GM21381 (cell line): ENCODE data around the gene ITGB1BP1.
"Not testable (repeated sequence)": the region's sequence is repeated elsewhere in the genome, so short reads cannot be mapped to it uniquely, and the experiment has no call there.

ENCODE experiments used
- ATAC-seq: cut with Tn5 transposase; IDR thresholded peaks from one replicate; pipeline ENCODE4 v1.9.1; 2021; ENCODE audit warnings: mild to moderate bottlenecking, moderate library complexity; ENCODE audit not compliant: unreplicated experiment

The ITGB1BP1 gene

GRCh38 chr2:9401646-9402371 is 21.5 kb downstream of the ITGB1BP1 start:
- no peak for ATAC-seq

DNA sequence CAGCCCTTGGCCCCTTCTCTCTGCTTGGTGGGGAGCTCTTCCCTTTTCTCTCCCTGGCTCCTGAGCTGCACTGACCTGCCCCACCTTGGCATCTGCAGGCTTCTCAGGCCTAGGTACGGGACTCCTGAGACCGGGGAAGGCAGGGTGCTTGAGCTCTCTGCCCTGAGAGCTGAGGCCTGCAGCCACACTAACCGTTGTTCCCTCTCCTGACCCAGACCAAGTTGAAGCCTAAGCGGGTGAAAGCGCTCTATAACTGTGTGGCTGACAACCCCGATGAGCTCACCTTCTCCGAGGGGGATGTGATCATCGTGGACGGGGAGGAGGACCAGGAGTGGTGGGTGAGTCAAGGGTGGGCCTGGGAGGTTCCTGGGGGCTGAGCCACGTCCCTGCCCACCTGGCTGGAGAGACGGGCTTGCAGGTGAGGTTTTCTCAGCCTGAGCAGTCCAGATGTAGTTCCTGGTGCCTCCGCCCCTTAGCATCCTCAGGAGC is 22.2 kb downstream of the ITGB1BP1 start:
- no peak for ATAC-seq

GRCh38 chr2:9400268-9401058 is 22.9 kb downstream of the ITGB1BP1 start:
- no peak for ATAC-seq

GRCh38 chr2:9398881-9399780 is 24.2 kb downstream of the ITGB1BP1 start:
- no peak for ATAC-seq

GRCh38 chr2:9398251-9398650 is 25.1 kb downstream of the ITGB1BP1 start:
- not testable (repeated sequence) for ATAC-seq

DNA sequence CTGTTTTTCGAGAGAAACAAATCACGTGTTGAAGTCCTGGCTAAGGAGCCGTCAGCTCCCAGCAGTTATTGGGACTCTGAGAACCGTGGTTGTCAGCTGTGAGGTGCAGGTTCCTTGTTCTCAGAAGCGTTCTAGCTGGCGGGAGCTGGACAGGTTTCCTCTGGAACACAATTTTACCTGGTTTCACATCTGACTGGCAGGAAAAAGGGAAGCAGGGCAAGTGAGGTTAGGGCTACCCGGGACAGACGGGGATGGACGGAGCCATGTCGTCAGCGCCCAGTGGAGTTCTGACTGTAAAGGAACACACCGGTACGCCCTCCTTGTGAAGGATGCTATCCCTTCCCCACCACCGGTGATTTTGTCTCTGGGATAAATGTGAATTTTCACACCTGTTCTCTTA is 26.1 kb downstream of the ITGB1BP1 start:
- no peak for ATAC-seq

DNA sequence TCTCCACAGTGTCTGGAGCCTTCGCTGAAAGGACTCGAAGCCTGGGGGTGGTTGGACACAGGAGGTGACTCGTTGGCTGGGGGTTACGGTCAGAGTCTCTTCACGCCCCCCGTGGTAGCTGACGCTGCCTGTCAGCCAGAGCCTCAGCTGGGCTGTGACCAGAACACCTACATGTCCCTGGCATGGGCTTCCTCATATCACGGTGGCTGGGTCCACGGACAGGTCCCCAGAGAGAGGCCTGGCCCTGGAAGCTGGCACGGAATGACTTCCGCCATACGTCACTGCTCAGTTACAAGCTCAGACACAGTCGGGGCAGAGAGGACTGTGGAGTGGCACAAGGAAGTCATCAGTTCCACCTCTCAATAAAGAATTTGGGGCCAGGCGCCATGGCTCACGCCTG is 28.5 kb downstream of the ITGB1BP1 start:
- no peak for ATAC-seq

- ATAC-seq: no peak
Measured at GRCh38 chr2:9392898-9393765, 30.2 kb downstream of the ITGB1BP1 start.

DNA sequence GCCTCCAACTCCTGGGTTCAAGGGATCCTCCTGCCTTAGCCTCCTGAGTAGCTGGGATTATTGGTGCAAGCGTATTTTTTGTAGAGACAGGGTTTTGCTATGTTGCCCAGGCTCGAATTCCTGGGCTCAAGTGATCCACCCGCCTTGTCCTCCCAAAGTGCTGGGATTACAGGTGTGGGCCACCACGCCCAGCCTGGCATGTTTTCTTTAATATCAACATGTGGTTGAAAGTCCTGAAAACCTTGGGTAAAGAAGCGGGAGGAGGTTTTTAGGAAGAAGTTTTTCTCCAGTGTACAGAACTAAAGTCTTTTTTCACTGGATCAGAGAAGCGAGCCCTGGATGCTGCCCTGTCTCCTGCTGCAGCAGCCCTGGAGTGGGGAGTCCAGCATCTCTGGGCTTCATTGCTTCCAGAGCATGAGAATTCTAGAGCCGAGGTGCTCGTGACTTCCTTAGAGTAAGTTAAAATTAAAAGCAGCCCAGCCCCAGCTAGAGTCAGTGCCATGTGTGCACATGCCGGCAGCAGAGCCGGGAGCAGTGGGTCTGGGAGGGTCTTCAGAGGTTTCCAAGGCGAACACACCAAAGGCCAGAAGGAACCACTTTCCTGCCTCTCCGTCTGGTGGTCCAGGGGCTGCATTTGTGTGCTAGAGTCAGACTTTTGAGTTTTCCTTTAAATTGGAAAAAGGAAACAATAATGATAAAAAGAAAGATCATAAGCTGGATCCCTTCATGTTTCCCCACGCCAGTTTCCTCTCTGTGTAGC is 31.2 kb downstream of the ITGB1BP1 start:
- no peak for ATAC-seq

GRCh38 chr2:9390991-9391390 is 32.3 kb downstream of the ITGB1BP1 start:
- ATAC-seq: no peak

DNA sequence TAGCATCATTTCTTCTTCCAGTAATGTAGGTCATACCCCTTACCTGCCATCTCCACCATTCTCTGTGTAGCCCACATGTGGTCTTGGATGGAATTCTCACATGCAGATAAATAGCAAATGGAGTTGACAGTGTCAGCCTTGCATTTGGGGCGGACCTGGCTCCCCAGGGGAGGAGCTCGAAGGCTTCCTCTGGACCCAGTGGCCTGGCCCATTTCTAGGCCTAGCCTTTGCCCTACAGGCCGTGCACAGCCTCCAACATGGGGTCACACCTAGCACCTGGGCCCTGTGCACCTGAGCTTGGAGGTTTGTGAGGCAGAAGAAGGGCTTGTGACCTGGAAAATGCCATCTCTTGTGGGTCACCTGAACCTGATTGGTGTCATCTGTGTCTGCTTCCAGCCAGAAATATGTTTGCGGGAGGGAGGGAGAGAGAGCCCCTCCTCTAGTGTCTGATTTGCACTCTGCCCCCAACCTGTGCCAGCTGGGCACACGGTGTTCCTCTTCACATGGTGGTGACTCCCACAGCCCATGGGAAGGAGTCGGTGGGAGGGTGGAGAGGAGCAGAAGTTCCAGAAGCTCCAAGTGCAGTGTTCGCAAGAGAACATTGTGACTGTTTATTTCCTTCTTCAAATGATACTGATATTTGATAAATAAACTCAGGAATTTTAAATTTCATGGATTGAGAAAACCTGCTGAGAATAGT is 33.0 kb downstream of the ITGB1BP1 start:
- ATAC-seq: no peak

- ATAC-seq: no peak
Measured at GRCh38 chr2:9388950-9389911, 34.1 kb downstream of the ITGB1BP1 start.

DNA sequence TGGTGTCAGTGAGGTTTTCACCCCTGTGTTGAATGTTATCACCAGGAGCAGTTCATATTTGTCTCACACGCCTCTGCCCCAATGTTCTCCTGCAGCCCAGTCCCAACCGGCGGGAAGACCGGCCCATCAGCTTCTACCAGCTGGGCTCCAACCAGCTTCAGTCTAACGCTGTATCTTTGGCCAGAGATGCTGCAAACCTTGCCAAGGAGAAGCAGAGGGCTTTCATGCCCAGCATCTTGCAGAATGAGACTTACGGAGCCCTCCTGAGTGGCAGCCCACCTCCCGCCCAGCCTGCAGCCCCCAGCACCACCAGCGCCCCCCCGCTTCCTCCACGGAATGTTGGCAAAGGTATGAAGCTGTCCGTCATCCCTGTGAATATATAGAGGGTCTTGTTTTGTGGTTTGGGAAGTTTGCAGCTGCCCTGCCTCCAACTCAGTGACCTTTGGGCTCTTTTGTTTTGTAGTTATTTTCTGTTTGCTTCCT is 35.1 kb downstream of the ITGB1BP1 start:
- no peak for ATAC-seq

- ATAC-seq: no peak
Measured at GRCh38 chr2:9385841-9386240, 37.5 kb downstream of the ITGB1BP1 start.

- ATAC-seq: no peak
Measured at GRCh38 chr2:9384521-9384920, 38.8 kb downstream of the ITGB1BP1 start.

GRCh38 chr2:9382604-9383235 is 40.6 kb downstream of the ITGB1BP1 start:
- ATAC-seq: no peak
